GM13976 (cell line): ENCODE results near the gene PDZD4.

Experiments
- DNase-seq: peaks from one replicate; pipeline ENCODE4 v3.0.0; 2012; ENCODE audit warnings: low spot score
- in situ Hi-C: fragments of 300-500 bp; cut with MboI; formaldehyde crosslinking; loops from one replicate; pipeline ENCODE4 v1.12.0; 2022; ENCODE audit warnings: low sequenced_read_pairs, mixed read lengths, inconsistent platforms; ENCODE audit not compliant: unreplicated experiment
- TF ChIP-seq, protein P1 (sequence below): IDR thresholded peaks from 2 replicates; pipeline ENCODE4 v1.5.1; 2012; ENCODE audit warnings: borderline replicate concordance, mild to moderate bottlenecking; ENCODE audit not compliant: insufficient read depth; ENCODE audit errors: extremely low read depth, missing control alignments, control extremely low read depth

The PDZD4 gene

DNA sequence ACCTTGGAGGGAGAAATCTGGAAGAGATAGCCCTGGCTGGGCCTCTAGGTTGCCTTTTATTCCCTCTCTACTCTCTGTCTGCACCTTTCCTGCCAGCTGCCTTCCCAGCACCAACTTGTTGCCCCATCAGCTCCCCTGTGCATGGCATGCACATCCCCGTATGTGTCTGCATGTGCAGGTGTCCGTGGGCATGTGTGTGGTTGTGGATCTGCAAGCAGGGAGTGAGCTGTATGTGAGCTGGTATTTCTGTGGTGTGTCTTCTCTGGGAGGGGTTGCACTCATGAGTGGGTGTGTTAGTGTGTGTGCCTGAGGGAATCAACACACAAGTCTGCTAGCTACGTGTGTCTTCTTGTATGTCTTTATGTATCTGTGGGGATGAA lies 45.8 kb upstream of the PDZD4 start:
- TF ChIP-seq, protein P1, sequence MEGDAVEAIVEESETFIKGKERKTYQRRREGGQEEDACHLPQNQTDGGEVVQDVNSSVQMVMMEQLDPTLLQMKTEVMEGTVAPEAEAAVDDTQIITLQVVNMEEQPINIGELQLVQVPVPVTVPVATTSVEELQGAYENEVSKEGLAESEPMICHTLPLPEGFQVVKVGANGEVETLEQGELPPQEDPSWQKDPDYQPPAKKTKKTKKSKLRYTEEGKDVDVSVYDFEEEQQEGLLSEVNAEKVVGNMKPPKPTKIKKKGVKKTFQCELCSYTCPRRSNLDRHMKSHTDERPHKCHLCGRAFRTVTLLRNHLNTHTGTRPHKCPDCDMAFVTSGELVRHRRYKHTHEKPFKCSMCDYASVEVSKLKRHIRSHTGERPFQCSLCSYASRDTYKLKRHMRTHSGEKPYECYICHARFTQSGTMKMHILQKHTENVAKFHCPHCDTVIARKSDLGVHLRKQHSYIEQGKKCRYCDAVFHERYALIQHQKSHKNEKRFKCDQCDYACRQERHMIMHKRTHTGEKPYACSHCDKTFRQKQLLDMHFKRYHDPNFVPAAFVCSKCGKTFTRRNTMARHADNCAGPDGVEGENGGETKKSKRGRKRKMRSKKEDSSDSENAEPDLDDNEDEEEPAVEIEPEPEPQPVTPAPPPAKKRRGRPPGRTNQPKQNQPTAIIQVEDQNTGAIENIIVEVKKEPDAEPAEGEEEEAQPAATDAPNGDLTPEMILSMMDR = no peak
- no peak for DNase-seq
- in situ Hi-C loops = no loop called here

DNA sequence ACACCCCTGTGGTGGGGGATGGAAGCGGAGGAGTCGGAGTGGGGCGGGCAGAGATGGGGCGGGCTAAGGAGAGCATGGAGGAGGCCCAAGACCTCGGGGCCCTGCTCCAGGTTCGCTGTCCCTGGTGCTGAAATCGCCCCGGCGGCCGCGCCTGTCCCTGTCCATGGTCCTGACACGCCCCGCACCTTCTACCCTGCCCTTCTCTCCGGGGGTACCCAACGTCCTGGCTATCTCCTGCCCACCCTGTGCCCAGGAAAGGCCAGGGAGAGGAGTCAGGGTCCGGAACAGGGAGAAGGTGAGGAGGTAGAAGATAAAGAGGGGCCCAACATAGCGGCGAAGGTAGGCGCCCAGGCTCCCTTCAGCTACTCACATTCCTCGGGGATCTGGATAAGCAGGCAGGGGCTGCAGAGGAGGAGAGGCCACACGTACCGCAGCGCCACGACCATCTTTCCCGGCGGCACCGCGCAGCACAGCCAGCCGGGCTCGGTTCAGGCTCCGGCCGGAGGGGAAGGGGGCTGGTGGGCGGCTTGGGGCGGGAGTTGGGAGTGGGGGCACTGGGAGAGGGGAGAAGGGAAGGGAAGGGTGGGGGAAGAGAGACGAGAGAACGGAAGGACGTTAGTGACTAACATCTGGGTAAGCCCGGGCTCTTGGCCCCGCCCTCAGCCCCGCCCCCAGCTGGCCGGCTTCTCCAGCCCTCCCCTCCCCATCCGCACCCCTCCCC lies 45.2 kb upstream of the PDZD4 start:
- TF ChIP-seq, protein P1 = no peak
- in situ Hi-C loops = no loop called here
- DNase-seq = peak; percentile 84

DNA sequence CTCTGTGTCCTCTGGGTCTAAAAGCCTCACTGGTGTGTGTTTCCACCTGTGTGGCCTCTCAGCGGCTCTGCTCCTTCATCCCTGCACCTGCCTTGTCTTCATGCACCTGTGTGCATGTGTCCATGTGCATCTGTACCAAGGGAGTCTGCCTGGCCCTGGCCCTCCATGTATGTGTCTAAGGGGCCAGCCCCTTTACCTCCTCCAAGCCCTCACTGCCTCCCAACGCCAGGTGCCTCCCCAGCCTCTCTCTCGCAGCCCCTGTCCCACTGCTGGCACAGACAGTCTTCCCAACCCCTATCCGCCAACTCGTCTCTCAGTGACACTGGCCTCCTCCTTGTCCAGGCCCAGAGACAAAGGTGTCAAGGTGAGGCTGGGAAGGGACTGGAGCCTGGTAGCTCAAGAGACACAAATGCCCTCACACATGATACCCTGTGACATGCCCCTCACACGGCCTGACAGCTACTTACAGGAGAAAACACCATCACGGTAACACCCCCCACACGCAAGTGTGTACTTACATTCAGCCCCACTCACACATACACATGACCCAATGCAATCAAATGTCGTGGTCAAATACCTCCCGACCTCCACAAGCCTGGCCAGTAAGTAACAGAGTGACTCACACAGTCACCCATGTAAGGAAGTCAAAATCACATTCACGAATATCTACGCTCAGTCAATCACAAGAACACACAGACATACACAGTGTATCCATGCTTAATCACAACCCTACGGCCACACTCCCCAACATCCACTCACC lies 44.2 kb upstream of the PDZD4 start:
- in situ Hi-C loops = no loop called here
- no peak for DNase-seq
- TF ChIP-seq, protein P1 = no peak

DNA sequence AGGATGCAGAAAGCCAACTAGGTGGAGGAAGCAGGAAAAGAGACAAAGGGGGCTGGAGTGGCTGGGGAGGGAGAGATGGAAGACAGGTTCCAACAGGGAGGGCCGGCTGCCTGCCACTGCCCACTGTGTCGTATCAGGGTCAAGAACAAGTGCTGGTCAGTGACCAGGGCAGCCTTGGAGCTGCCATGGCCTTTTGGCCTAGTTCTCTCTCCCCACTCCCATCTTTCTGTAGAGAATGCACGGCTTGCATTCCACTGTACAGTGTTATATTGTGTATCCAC lies 43.7 kb upstream of the PDZD4 start:
- TF ChIP-seq, protein P1 = no peak
- in situ Hi-C loops = no loop called here
- DNase-seq = no peak

DNA sequence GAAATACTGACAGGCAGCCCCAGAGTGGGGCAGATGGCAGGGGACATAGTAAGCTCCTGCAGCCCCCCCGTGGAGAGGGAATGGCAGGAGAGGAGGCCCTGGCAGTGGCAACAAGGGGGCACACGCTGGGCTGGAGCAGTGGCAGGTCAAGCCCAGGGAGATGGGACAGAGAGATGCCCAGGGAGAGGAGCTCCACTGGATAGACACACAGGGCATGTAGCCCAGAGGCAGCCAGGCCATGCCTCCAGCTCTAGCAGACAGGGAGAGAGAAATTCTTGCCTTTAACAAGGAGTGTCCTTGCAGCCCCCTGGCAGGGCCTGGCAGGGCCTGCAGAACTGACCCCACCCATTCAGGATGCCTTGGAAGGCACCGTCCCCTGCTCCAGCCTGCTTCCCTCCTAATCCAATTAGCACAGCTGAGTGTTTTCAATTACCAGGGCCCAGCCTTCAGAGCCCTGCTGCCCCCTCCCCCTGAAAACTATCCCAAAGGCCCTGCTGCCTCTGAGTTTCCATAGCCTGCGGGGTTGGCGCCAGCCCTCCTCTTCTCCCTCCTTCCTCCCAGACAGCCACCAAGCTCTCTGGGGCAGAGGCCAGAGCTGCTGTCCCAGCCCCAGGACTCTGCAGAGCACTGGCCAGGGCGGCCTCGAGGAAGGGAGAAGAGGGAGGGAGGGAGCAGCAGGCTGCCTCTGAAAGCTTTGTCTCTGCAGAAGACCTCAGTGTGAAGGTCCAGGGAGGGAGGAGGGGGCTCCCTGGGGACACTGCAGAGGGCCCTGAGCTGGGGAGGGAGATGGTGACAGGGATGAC lies 43.1 kb upstream of the PDZD4 start:
- DNase-seq = peak; percentile 24
- in situ Hi-C loops = no loop called here
- TF ChIP-seq, protein P1 = no peak

DNA sequence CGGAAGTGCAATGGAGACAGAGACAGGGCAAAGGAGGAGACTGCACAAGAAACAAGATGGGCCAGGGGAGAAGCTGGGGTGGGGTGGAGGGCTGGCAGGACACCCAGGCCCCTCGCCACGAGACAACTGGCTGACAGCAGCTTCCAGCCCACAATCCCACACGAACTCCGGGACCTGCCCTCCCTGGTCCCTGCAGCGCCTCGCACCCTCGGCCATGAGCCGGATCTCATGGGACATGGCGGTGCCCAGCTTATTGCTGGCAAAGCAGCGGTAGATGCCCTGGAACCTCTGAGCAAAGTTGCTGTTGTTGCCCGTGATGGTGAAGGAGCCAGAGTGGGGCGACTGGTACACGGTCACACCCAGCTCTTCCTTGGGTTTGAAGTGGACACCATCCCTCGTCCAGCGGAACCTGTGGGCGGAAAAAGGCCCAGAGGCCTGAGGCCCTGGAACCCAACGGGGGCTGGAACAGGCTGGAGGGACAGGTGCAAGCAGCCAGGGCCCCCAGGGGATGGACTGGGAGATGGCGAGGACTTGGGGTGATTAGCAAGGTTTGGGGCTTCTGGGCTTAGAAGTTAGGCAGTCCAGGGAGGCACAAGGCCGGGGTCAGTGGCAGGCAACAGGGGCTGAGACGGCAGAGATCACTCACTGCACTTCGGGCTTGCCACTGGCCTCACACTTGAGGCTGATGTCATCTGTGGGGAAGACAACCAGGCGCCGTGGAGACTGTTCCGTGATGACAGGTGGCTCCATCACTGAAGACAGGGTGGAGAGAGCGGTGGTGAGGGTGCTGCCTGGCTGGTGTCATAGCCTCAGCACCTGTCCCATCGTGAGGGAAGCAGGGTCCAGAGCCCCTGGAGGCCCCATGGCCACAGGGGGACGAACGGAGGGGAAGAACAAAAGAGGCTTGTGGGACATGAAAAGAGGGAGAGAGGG lies 41.9 kb upstream of the PDZD4 start:
- no peak for DNase-seq
- in situ Hi-C loops = no loop called here
- TF ChIP-seq, protein P1 = no peak
